ENCODE data around the gene GCN1. TPM values are rescaled to one million over a fixed set of nuclear protein-coding genes. Genes with fewer than 3 reads are reported as not detected.

GCN1 gene
- total and polyA plus RNA-seq, 10 of the 15 experiments (the other 5 are each of a cell fraction or from before 2014, with no cell fraction given), result 10.8 to 150 (median 58.3) TPM

DNA sequence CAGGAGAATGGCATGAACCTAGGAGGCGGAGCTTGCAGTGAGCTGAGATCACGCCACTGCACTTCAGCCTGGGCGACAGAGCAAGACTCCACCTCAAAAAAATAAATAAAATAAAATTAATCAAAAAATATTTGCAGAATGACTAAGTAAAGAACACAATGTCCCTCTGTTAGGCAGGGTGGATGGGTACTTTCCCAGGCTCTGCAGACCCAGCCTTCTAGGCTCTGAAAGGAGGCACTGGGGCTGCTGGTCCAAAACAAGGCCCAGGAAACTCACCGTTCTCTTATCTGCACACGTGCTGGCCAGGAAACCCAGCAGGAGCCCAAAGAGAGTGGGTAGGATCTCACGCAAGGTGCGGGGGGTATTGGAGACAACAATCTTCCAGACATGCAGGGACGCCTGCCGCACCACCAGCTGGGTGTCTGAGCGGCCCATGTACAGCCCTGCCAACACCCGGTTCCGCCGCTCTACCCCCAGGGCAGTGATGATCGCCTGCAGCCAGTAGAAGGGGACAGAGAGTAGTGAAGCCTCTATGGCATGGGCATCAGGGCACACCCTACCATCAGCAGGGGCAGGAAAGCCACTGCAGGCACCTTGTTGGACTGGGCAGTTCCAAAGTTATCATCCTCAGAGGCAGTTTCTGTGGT is 52.2 kb downstream of the GCN1 start:
- ChIA-PET RAD21 (ENCODE audit: unreplicated experiment) (no interaction called here), SMC1A (ENCODE audit: uncharacterized antibody, unreplicated experiment) (no interaction called here), POLR2A (no interaction called here), CTCF (no interaction called here)
- 97% methylated on average over 14 of the region's 14 CpGs for WGBS (ENCODE audit: insufficient coverage, insufficient replicate concordance, low lambda C conversion rate, missing lambda C conversion rate)
- TF ChIP-seq POLR2A (IDR thresholded peaks at IDR 0.05; ENCODE audit: low read depth, low read length) (0 out of 2 replicates have a peak, but pooled peaks have one; percentile 22), USF2 (IDR thresholded peaks at IDR 0.05; ENCODE audit: borderline replicate concordance, low read depth, low read length) (no peak)
- Histone ChIP-seq H3K79me2 (ENCODE audit: control insufficient read depth, insufficient read depth, low read length) (no peaks in the 10 kb centered on the region), H3K4me1 (ENCODE audit: control insufficient read depth, insufficient read depth, low read length) (no peaks in the 10 kb centered on the region), H2AFZ (ENCODE audit: control insufficient read depth, low read depth, low read length) (no peak overlapping the region), H3K4me2 (ENCODE audit: control insufficient read depth, insufficient read depth) (no peak overlapping the region), H3K36me3 (ENCODE audit: control insufficient read depth in 2 of 2, insufficient read depth in 2 of 2, low read length in 1 of 2) (peaks cover 48 to 49% of the 10 kb centered on the region in 2 experiments), H4K20me1 (ENCODE audit: control insufficient read depth, insufficient read depth) (no peaks in the 10 kb centered on the region), H3K9me3 (replicated peaks; ENCODE audit: control insufficient read depth, insufficient read depth, low read length) (no peaks in the 10 kb centered on the region), H3K4me3 (no peak overlapping the region), H3K9ac (ENCODE audit: control insufficient read depth, insufficient read depth, low read length) (no peak overlapping the region), H3K27ac (ENCODE audit: control insufficient read depth, insufficient read depth) (no peak overlapping the region), H3K27me3 (replicated peaks in 1 of 2; ENCODE audit: control insufficient read depth in 2 of 2, insufficient read depth in 2 of 2, low read length in 1 of 2) (no peaks in the 10 kb centered on the region)
- in situ Hi-C loops (cut with MboI) (no loop called here), intact Hi-C loops (cut with micrococcal nuclease; ENCODE audit: unreplicated experiment) (no loop called here)
- no peak for ATAC-seq
- no peak for DNase-seq (ENCODE audit: low read depth, low spot score)
- no TSS peak for BruUV-seq (replicated peaks)
- FAIRE-seq, result no peak

GRCh38 chr12:120141336-120141735 is 53.2 kb downstream of the GCN1 start:
- BruUV-seq (replicated peaks), result TSS peak; percentile 38
- RAD21 ChIA-PET (ENCODE audit: unreplicated experiment), result no interaction called here
- ATAC-seq (no peak), DNase-seq (ENCODE audit: low read depth, low spot score) (no peak), FAIRE-seq (no peak)
- H3K9ac ChIP-seq (ENCODE audit: control insufficient read depth, insufficient read depth, low read length), result no peak overlapping the region
- POLR2A ChIA-PET, result no interaction called here
- in situ Hi-C loops (cut with MboI), result no loop called here
- H3K4me3 ChIP-seq, result no peak overlapping the region
- no peak overlapping the region for H2AFZ ChIP-seq (ENCODE audit: control insufficient read depth, low read depth, low read length)
- H3K27me3 ChIP-seq (replicated peaks in 1 of 2; ENCODE audit: control insufficient read depth in 2 of 2, insufficient read depth in 2 of 2, low read length in 1 of 2), result no peaks in the 10 kb centered on the region
- 98% methylated on average over 6 of the region's 6 CpGs for WGBS (ENCODE audit: insufficient coverage, insufficient replicate concordance, low lambda C conversion rate, missing lambda C conversion rate)
- peaks cover 49 to 53% of the 10 kb centered on the region in 2 experiments for H3K36me3 ChIP-seq (ENCODE audit: control insufficient read depth in 2 of 2, insufficient read depth in 2 of 2, low read length in 1 of 2)
- no peaks in the 10 kb centered on the region for H3K4me1 ChIP-seq (ENCODE audit: control insufficient read depth, insufficient read depth, low read length)
- CTCF ChIA-PET, result no interaction called here
- intact Hi-C loops (cut with micrococcal nuclease; ENCODE audit: unreplicated experiment), result no loop called here
- H3K27ac ChIP-seq (ENCODE audit: control insufficient read depth, insufficient read depth), result no peak overlapping the region
- H4K20me1 ChIP-seq (ENCODE audit: control insufficient read depth, insufficient read depth), result no peaks in the 10 kb centered on the region
- SMC1A ChIA-PET (ENCODE audit: uncharacterized antibody, unreplicated experiment), result no interaction called here
- no peaks in the 10 kb centered on the region for H3K79me2 ChIP-seq (ENCODE audit: control insufficient read depth, insufficient read depth, low read length)
- H3K9me3 ChIP-seq (replicated peaks; ENCODE audit: control insufficient read depth, insufficient read depth, low read length), result no peaks in the 10 kb centered on the region
- TF ChIP-seq POLR2A (IDR thresholded peaks at IDR 0.05; ENCODE audit: low read depth, low read length), result 0 out of 2 replicates have a peak, but pooled peaks have one; percentile 33
- TF ChIP-seq NR2C1 (IDR thresholded peaks at IDR 0.05), result no peak
- H3K4me2 ChIP-seq (ENCODE audit: control insufficient read depth, insufficient read depth), result no peak overlapping the region
